Astrocyte of the cerebellum (primary cell): ENCODE results near the gene SS18L1.

Experiments used
- DNase-seq: peaks from one replicate; pipeline ENCODE4 v3.0.0-alpha.2; 2011; ENCODE audit warnings: low read depth
- H3K4me3 ChIP-seq: 2 replicates; pipeline ENCODE4 v1.5.1; 2011; ENCODE audit warnings: mild to moderate bottlenecking, low read depth, low read length, moderate library complexity
- CTCF ChIP-seq: IDR thresholded peaks from 2 replicates; pipeline ENCODE4 v1.5.1; 2012; ENCODE audit warnings: low read length, low read depth, moderate library complexity, mild to moderate bottlenecking; ENCODE audit errors: missing control alignments
- in situ Hi-C: cut with HindIII; loops from 2 replicates; pipeline ENCODE4 v1.10.0; 2017; ENCODE audit warnings: low sequenced_read_pairs

Gene SS18L1

GRCh38 chr20:62208795-62209755 is 65.5 kb downstream of the SS18L1 start:
- no peak for TF ChIP-seq CTCF
- DNase-seq = no peak
- in situ Hi-C loops = no loop called here
- no peak overlapping the region for H3K4me3 ChIP-seq

DNA sequence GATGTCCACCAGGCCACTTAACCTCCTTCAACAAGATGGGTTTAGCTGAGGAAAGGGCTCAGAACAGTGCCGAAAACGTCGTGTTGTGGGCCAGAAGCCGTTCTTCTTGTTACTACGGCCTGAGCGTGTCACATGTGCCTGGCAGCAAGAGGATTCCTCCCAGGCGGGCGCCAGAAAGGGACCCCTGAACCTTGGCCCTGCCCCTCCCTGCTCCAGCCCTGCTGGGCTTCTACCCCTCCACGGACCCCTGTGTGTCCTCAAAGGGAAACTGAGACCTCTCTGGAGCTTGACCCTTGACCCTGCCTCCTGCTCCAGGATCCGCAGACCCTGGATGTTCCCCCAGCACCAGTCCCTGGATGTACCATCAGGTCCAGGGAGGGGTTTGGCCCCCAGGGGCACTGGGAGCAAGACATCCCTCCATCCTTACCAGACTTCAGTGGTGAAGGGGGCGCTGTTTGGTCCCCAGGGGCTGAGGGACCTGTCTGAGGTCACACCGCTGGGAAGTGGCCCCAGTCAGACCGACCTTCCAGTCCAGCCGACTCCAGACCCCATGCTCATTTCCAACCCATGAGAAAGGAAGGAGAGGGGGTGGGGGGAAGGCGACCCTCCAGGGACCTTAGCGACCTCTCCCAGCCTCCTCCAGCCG is 66.4 kb downstream of the SS18L1 start:
- in situ Hi-C loops = no loop called here
- no peak for DNase-seq
- H3K4me3 ChIP-seq = no peak overlapping the region
- no peak for TF ChIP-seq CTCF

DNA sequence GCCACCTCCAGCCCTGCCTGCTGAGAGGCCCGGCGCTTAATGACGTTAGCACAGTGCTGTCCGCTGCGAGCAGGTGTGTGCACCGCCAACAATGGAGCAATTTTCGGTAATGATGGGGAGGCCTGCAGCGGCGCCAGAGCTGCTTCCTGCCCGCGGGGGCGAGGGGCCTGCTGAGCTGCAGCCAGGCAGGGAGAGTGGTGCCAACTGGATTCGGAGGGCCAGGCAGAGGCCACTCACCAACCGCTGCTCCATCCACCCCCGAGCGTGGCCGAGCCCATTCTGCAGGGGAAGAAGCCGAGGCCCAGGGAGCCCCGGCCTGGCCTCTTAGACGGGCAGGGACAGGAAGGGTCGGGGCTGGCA is 66.9 kb downstream of the SS18L1 start:
- TF ChIP-seq CTCF = no peak
- H3K4me3 ChIP-seq = no peak overlapping the region
- in situ Hi-C loops = no loop called here
- no peak for DNase-seq

DNA sequence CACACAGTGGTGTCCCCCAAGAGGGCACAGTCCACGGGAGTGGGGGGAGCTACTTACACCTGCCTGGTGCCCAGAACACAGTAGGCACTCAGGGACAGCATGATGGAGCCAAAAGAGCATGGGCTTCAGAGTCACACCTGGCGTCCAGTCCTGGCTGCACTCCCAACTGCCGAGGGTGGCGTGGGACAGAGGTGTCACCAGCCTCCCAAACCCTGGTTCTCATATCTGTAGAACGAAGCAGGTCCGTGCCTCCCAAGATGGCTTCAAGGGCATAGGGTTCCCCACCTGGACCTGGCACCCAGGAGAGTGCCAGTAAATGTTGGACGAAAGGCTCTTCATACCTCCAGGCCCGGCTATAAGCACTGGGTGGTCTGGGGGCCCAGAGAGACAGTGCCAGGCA is 67.6 kb downstream of the SS18L1 start:
- no peak overlapping the region for H3K4me3 ChIP-seq
- no peak for TF ChIP-seq CTCF

GRCh38 chr20:62211769-62212288 is 68.3 kb downstream of the SS18L1 start:
- in situ Hi-C loops = no loop called here
- DNase-seq = no peak
- no peak for TF ChIP-seq CTCF

More for the DNA sequence above, 67.6 kb downstream of the SS18L1 start:
- DNase-seq = no peak
- in situ Hi-C loops = no loop called here

DNA sequence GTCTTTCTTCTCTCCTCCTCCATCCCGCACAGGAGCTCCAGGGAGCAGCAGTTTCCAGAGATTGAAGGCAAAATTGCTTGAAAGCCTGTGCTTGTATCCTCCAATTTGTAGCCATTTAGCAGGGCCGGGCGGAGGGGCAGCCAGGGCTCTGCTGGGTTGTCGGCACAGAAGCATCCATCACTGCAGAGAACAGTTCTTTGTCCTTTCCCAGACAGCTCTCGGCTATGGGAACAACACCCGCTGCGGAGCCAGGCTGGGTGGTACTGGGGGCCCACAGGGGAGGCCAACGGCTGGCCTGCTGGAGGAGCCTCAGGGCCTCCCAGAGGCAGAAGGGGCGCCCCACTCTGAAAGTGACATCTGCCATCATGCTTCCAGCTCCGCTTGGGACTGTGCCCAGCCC is 68.7 kb downstream of the SS18L1 start:
- H3K4me3 ChIP-seq = no peak overlapping the region
- no peak for DNase-seq
- TF ChIP-seq CTCF = no peak
- in situ Hi-C loops = no loop called here

More at GRCh38 chr20:62211769-62212288, 68.3 kb downstream of the SS18L1 start:
- H3K4me3 ChIP-seq = no peak overlapping the region
